D341Med (cell line): ENCODE data around the gene MAP1LC3A.
A peak's percentile ranks its signal among the peaks of the same experiment; 100 is the strongest.

Source experiments
- DNase-seq: peaks from one replicate; pipeline ENCODE4 v3.0.0; 2012; ENCODE audit warnings: low spot score

Gene MAP1LC3A

GRCh38 chr20:34577061-34577460 lies 18.5 kb downstream of the MAP1LC3A start:
- no peak for DNase-seq

- no peak for DNase-seq
Observed at GRCh38 chr20:34578025-34578424, 19.5 kb downstream of the MAP1LC3A start.

DNA sequence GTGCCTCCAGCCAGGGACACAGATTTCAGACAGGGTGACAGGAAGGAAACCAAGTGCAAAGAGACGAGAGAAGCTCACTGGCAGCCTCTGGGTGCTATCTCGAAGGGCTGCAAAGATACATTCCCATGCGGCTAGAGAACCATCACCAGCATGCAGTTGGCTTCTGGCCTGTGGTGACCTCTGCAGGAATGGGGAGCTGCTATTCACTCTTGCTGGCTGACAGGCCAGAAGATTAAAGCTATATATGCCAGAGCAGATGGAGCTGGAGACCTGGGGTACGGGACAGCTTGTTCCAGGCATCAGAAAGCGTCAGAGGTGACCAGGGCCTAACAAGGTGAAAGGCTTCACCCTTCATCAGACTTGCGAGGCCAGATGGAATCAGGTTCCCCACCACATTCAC lies 20.0 kb downstream of the MAP1LC3A start:
- DNase-seq, result no peak

GRCh38 chr20:34579191-34579978 lies 20.9 kb downstream of the MAP1LC3A start:
- peak; percentile 55 for DNase-seq

DNA sequence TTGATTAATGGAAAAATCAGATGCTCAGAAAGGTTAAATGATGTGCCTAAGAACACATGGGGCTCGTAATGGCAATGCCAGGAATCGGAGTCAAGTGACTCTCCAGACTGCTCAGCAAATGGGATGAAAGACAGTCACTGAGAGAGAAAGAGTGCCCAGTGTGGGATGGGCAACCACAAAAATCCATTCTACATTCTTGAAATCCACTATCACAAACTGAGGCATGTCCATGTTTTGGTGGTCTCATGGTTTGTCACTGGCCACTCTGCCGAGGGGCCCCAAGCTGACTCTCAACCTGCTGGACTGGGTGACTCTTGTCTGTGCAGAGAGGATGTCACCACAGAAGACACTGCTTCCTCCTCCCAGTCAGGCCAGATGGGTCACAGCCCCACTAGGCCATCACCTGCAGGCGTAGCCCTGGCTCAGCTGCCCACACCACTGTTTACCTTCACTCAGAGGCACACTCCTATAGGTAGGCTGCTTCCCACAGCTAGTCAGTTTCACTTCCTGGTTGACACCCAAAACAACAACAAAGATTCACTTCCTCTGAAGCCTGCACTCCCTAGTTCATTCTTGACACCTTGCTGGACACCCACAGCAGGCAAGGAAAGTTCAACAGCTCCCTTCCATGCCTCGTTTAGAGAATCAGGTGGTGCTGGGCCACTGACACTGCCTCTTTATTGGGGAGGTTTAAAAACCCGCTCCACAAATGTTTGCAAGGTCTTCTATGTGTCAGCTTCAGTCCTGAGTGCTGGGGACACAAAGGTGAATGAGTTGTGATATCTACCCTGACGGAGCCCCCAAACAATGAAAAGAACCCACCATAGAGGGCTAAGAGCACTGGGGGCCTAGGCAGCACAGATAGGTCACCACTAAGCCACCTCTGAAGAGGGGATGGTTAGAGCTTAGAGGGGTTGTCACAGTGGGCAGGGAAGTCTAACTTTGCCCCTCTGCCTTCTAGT lies 21.7 kb downstream of the MAP1LC3A start:
- DNase-seq, result no peak

DNA sequence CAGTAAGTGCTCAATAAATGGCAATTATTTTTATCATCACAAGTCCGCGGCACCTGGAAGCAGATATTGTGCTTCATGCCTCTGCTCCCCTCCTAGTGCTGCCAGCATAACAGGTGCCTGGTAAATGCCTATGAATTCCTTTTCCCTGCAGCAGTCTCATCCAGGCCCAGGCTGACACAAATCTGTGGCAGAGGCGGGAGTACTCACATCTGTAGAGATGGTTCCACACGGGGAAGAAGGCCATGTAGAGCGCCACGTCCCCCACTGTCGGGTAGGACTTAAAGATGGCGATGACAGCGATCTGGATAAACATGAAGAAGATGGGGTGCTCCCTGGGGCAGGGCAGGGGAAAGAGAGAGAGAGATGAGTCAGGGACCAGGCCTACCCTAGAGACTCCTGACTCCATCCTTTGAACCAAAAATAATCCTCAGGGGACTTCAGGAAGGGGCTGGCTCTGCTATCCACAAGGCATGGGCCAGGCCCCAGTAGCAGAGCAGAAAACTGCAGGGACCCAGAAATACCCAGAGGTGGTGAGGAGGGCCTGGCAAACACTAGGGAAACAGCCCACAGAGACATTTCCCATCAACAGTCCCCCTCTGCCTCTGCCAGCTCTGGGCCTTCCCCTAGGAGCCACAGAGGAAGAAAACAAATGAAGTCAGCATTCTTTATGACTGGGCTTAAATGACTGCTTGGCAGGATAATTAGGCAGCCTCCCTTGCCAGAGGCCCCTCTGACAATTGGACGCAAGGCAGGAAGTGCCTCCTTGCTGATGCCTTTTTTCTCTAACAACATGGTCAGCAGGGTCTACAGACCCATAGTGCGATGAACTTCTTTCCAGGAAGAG lies 23.0 kb downstream of the MAP1LC3A start:
- DNase-seq, result no peak

GRCh38 chr20:34582221-34582620 lies 23.7 kb downstream of the MAP1LC3A start:
- DNase-seq, result no peak

DNA sequence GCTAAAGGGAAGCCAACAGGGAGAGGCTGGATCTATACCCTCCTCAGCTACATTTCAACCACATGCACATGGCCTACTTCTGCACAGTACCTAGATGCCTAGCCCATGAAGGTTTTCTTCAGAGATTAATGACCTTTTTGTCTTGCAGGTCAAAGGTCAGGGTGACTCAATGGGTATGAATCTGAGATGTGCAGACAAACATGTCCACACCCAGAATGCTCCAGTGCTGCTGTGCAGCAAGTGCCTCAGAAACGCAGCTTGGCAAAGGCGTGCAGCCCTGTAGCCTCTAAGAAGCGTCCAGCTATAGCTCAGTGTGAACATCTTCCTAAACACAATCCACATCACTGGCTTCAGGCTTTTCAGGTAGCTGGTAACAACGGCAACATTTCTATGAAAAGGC lies 24.4 kb downstream of the MAP1LC3A start:
- no peak for DNase-seq

DNA sequence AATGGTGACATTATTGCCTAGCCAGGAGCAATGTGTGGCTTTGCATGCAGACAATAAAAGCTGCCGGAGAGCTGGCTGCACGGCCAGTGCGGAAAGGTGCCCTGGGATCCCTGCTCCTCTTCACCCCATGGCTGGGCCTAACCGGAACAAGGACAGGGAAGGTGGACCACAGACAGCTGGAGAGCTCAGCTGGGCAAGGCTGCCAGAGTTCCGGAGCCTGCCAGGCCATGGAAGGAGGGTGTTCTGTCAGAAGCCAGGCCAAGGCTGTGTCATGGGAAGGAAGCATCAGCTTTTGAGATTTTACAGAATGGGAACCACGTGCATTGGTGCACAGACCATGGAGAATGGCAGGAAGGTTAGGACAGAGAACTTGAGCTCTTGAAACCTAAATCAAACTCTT lies 25.0 kb downstream of the MAP1LC3A start:
- no peak for DNase-seq

- no peak for DNase-seq
Observed at GRCh38 chr20:34585019-34585418, 26.5 kb downstream of the MAP1LC3A start.

DNA sequence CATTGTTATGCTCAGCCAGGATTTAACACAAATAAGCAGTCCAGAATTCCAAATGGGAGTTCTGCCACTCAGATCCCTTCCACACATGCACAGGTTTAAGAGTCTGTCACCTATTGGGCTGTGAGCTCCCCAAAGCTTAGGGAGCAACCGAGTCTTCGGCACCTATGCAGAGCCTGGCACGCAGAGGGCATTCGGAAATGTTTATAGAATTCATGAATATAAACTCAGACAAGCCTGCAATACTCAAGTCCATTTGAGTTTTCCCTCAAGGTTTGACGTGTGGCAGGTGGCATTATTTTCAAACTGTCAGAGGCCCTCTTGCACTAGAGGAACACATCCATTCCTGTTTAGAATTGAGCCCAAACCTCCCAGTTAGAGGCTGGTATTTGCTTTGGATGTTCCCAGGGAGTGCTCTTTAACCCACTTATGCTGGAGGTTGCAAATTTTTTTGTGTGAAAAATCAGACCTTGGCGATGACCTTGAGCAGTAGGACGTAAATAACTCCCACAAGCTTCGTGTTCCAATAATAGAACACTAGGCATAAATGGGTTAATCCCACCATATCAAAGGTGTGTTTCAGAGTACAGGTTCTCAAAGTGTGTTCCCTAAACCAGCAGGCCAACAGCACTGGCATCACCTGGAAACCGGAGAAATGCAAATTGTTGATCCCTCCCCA lies 28.1 kb downstream of the MAP1LC3A start:
- no peak for DNase-seq

- no peak for DNase-seq
Observed at GRCh38 chr20:34595377-34596184, 37.1 kb downstream of the MAP1LC3A start.

DNA sequence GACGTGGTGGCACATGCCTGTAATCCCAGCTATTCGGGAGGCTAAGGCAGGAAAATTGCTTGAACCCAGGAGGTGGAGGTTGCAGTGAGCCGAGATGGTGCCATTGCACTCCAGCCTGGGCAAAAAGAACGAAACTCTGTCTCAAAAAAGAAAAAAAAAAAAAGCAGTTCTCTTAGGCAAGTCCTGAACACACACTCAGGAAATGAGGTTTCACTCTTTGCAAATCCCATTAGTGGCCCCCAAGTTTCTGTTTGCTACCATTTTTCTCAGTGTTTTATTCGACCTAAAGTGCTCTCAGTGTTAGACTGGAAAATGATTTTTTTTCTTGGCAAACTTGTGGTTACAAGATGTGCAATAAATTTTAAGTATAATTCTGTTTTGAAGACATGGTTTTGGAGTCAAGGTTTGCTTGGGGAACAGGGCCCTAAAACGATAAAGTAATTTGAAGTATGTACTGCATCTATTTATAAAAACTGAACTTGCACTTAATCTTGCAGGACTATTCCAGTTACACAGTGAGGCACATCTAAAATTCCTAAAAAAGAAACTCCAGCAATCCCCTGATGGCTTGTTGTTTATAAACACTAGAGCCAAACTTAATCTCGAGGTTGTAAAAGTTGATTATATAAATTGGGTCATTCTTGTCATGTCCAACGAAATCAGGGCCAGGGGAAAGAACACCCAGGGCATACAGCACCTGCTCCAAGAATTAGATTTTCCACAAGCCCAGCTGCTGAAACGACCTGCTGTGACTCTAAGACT lies 42.6 kb downstream of the MAP1LC3A start:
- DNase-seq, result no peak

DNA sequence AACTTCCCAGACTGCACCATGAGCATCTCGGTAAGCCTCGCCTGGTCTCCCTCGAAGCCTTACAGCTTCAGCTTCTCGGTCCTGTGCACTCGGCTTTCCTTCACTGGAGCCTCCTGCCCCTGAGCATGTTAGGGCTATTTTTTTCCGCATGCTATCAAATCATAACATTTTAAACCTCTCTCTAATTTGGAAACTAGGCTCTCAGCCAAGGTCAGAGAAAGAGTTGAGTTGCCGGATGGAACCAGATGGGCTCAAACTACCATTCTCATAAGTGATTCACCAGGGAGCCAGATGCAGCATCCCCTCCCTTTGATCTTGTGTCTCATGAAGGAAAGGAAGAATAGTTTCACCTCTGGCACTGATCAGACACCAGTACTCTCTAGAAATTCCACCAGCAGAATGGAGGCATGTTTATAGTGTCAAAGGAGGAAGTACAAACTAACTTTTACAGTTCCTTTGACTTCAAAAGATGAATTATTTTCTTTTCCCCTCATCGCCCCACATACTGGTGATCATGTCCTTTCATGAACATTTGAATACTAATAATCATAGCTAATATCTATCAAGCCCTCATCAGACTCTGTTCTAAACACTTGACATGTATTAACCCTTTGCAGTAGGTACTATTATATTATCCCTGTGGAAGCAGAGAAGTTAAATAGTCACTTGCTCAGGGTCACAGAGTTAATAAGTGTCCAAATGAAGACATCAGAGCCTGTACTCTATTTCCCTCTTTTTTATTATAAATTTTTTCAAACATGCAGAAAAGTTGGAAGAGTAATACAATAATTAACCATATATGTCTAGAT lies 46.7 kb downstream of the MAP1LC3A start:
- no peak for DNase-seq

GRCh38 chr20:34607066-34607465 lies 48.5 kb downstream of the MAP1LC3A start:
- DNase-seq, result no peak
